Skin epidermis (tissue), 12 donors: ENCODE measurements around the gene PLD3.
A peak's percentile ranks its signal among the peaks of the same experiment; 100 is the strongest.

Source experiments
- H3K27ac ChIP-seq, 21 experiments: fragments of 200-600 bp; sonication (generic) in 11 of 21; one replicate each; pipeline ENCODE4 v1.5.0; 2020; ENCODE audit warnings: mild to moderate bottlenecking in 3 of 21, inconsistent platforms in 2 of 21, moderate library complexity in 2 of 21
- H3K4me3 ChIP-seq, 7 experiments: fragments of 200-600 bp; sonication (generic) in 2 of 7; one replicate each; pipeline ENCODE4 v1.5.0; 2020; ENCODE audit warnings: inconsistent platforms in 2 of 7, mild to moderate bottlenecking in 2 of 7, moderate library complexity in 1 of 7

Gene PLD3, protein sequence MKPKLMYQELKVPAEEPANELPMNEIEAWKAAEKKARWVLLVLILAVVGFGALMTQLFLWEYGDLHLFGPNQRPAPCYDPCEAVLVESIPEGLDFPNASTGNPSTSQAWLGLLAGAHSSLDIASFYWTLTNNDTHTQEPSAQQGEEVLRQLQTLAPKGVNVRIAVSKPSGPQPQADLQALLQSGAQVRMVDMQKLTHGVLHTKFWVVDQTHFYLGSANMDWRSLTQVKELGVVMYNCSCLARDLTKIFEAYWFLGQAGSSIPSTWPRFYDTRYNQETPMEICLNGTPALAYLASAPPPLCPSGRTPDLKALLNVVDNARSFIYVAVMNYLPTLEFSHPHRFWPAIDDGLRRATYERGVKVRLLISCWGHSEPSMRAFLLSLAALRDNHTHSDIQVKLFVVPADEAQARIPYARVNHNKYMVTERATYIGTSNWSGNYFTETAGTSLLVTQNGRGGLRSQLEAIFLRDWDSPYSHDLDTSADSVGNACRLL

DNA sequence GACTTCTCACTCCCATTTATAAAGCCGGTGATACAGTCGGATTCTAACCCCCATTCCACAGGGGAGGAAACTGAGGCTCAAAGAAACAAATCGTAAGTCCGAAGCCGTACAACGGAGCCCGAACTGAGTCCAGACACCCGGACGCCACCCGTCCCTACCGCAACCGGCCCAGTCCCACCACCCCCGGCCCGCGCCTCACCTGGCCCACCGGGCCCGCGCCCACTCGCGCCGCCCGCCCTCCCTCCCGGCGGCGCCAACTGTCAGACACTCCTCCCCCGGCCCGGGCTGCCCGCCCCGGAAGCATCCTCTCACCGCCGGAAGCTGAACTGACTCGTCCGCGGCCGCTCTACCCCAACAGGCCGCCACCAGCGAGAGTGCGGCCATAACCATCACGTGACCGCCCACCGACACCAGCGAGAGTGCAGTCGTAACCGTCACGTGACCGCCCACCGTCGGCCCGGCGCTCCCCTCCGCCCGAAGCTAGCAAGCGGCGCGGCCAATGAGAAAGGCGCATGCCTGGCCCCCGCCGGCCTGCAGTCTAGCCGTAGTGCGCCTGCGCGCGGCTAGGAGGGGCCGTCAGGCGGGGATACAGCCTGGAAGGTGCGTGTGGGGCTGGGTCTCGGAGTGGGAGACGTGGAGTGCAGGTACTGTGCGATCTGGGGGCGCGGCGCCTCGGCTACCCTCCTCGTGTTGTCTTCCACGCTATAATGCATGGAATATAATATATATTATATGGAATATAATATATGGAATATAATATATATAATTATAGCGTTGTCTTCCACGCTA lies at the start of gene PLD3, which contains the start of gene C19orf47:
Gene PLD3 (plus strand): TSS at position 571 of the 789 bp plus-strand sequence. CDS start 17,789 bp downstream, outside the sequence.
Gene C19orf47 (minus strand): TSS at position 273 of the 789 bp plus-strand sequence. CDS start 6,540 bp downstream, outside the sequence.
- H3K27ac ChIP-seq, result peak within 1 kb of the TSS; percentile 29 to 89 (median 78)
- peak within 1 kb of the TSS; percentile 52 to 84 (median 68) for H3K4me3 ChIP-seq

DNA sequence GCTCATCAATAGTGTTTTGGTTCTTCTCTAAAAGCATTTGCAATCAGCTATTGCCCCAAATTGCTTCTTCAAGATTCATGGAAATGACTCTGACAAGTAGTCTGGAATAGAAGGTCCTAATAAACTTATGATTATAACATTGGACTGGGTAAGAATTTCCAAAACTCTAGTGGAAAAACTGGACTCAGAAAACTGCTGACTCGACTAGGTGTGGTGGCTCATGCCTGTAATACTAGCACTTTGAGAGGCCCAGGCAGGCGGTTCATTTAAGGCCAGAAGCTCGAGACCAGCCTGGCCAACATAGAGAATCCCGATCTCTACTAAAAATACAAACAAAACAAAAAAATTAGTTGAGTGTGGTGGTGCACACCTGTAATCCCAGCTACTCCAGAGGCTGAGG lies 47.8 kb upstream of the PLD3 start:
- no peak overlapping the region for H3K4me3 ChIP-seq
- no peak overlapping the region for H3K27ac ChIP-seq

DNA sequence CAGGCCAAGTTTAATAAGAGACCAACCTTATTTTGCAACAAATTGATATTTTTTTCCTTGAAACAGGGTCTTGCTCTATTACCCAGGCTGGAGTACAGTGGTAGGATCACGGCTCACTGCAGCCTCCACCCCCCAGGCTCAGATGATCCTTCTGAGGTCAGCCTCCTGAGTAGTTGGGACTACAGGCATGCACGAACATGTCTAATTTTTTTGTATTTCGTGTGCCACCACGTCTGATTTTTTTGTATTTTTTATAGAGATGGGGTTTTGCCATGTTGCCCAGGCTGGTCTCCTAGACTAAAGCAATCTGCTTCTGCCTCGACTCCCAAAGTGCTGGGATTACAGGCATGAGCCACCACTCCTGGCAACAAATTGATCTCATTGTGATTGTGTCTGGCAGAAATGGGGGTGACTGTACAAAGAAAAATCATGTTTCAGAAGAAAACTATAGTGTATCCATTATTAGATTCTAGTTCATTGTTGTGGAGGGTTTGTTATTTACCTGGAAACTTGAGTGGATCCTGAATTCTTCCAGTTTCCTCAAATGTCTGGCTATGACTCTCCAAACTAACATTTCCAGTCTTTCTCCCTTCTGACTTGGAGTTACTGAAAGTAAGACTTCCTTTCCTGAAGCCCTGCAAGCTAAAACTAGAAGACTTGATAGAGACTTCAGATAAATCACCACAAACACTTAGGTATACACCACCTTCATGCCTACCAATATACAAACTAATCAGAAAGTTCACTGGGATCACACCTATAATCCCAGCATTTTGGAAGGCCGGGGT lies 46.1 kb upstream of the PLD3 start:
- Histone ChIP-seq H3K4me3 (no peak overlapping the region), H3K27ac (peak overlapping the region in 9 of 21 experiments; percentile 21 to 66 (median 45))

DNA sequence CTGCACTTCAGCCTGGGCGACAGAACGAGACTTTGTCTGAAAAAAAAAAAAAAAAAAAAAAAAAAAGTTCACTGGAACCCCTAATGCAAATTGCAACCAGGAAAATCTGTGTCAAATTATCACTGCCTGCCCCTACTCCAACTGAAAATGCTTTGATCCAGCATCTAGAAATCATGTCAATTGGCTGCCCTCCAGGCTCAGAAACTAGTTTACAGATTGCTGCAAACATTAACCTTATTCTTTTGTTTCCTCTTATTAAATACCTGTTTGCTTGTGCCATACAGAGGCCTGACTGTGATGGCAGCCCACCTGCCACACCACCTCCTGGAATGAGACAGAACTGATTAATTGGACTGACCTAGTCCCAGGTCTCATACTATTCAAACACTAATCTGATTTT lies 44.7 kb upstream of the PLD3 start:
- H3K4me3 ChIP-seq, result no peak overlapping the region
- peak overlapping the region in 4 of 21 experiments; percentile 17 to 65 (median 25) for H3K27ac ChIP-seq

DNA sequence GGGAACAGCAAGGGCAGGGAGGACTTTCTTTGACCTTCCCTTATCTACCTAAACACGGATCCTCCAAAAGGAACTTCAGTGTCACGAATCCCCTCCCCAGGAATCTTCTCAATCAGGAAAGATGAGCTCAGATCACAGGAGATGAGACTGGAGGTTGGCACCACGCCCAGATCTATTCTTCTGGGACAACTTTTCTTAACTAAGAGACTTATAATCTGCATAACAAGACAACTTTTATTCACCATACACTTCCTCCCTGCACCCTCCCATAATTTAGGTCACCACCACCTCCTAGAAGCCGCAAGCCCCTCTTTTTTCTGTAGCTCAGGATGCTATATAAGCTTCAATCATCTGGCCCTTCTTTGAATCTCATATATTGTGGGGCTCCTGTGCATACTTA lies 44.2 kb upstream of the PLD3 start:
- peak overlapping the region in 7 of 21 experiments; percentile 17 to 65 (median 27) for H3K27ac ChIP-seq

DNA sequence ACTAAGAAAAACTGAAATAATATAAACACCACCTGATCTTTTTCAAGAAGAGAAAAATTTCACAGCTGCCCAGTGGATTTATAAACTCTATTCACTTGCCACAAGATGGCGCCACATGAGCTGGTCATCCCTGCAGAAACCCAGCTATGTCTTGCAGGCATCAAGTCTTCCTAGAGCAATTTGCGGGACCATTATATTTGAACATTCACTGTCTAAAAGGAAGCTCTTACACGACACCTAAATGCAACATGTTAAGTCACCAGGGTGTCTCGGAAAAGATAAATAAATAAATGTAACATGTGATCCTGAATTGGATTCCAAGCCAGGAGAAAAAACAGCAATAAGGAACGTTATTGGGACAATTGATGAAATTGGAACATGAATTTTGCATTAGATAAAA lies 43.1 kb upstream of the PLD3 start:
- H3K27ac ChIP-seq, result no peak overlapping the region
- H3K4me3 ChIP-seq, result no peak overlapping the region

More for the DNA sequence above, 44.2 kb upstream of the PLD3 start:
- no peak overlapping the region for H3K4me3 ChIP-seq

DNA sequence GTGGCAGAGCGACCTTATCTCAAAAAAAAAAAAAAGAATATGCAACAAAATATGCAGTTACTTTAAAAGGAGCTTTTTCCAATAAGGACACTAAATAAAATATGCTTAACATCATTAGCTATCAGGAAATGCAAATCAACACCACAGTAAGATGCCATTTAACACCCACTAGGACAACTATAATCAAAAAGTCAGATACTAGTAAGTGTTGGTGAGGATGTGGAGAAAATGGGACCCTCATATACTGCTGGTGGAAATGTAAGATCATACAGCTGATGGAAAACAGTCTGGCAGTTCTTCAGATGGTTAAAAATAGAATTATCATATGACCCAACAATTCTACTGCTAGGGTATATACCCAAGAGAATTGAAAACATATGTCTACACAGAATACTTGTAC lies 38.8 kb upstream of the PLD3 start:
- H3K27ac ChIP-seq, result no peak overlapping the region
- no peak overlapping the region for H3K4me3 ChIP-seq

DNA sequence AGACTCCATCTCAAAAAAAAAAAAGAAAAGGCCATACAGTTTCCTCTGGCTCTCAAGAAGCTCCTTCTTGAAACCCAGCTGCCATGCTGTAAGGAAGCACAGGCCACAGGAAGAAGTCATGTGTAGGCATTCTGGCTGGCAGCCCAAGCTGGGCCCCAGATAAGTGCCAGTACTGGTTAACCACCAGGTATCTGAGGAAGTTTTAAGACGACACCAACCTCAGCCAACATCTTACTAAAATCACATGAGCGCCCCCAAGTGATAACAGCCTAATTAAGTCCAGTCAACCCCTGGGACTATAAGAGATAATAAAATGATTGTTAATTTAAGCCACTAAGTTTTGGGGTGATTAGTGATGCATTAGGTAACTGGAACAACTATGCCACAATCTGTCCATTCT lies 36.0 kb upstream of the PLD3 start:
- Histone ChIP-seq H3K27ac (no peak overlapping the region), H3K4me3 (no peak overlapping the region)

DNA sequence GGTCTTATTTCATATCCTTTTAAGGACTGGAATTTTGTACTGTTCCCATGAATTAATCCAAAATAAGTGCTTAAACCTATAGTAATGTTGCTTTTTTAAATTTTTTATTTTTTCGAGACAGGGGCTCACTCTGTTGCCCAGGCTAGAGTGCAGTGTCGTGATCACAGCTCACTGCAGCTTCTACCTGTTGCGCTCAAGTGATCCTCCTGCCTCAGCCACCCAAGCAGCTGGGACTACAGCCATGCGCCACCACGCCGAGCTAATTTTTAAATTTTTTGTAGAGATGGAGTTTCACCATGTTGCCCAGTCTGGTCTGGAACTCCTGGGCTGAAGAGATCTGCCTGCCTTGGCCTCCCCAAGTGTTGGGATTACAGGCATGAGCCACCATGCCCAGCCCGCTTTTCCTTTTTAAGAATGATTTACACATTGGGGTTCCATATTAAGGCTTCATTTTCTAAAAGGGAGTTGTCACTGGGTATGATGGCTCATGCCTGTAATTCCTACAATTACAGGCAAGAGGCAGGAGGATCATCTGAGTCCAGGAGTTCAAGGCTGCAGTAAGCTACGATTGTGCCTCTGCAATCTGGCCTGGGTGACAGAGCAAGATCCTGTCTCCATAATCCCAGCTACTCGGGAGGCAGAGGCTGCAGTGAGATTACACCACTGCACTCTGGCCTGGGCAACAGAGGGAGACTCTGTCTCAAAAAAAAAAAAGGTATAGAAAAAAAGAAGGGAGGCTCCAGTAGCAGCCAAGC lies 35.1 kb upstream of the PLD3 start:
- no peak overlapping the region for H3K27ac ChIP-seq
- no peak overlapping the region for H3K4me3 ChIP-seq

DNA sequence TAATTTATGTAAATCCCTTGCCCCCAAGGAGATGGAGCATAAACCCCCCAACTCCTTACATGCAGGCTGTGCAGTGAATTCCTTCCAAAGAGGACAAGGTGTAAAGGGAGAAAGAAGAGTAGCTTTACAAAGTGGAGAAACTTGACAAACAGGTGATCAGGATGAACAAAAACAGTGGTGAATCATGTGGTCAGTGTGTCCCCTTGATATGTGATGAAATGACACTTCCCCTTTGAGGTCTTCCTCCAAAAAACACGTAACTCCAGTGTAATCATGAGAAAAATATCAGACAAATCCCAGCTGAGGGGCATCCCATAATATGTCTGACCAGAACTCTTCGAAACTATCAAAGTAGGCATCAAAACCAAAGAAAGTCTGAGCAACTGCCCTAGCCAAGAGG lies 33.8 kb upstream of the PLD3 start:
- H3K27ac ChIP-seq, result no peak overlapping the region

DNA sequence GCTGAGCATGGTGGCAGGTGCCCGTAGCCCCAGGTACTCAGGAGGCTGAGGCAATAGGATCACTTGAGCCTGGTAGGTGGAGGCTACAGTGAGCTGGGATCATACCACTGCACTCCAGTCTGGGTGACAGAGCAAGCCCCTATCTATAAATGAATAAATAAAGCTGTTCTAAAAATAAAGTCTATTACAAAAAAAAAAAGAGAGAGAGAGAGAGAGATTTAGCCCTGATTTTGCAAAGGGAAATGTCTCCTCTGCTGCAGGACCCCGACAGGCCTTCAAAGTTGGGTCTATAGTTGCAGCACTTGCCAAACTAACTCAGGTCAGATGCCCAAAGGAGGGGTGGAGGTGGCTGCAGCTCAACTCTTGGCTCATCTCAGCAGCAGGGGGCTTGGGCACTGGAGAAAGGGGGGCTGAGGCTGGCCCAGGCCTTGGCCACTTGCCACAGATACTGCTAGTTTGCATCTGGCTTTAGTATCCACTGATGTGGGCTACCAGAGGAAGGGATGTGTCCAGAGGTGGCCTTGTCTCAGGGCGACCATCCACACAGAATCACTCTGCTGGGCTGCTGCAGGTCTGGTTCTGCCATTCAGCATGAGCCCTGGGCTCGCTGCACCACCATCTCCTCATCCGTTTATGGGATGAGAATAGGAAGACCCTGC lies 32.6 kb upstream of the PLD3 start:
- H3K27ac ChIP-seq, result no peak overlapping the region

More for the DNA sequence above, 33.8 kb upstream of the PLD3 start:
- H3K4me3 ChIP-seq, result no peak overlapping the region

DNA sequence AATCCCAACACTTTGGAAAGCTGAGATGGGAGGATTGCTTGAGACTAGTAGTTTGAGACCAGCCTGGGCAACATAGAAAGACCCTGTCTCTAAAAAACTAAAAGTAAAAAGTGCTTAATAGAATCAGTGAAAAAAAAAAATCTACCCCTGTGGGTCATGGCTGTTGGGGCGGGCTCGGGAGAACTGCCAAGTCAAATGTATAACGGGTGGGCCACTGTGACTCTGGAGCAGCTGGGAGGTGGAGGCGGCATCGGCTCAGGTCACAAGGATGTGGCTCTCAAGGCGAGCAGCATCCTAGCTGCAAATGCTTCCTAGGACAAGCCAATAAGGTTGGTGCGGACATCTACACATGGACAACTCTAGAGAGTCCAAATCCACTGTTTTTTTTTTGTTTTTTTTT lies 31.2 kb upstream of the PLD3 start:
- Histone ChIP-seq H3K27ac (no peak overlapping the region), H3K4me3 (no peak overlapping the region)

More for the DNA sequence above, 32.6 kb upstream of the PLD3 start:
- no peak overlapping the region for H3K4me3 ChIP-seq

DNA sequence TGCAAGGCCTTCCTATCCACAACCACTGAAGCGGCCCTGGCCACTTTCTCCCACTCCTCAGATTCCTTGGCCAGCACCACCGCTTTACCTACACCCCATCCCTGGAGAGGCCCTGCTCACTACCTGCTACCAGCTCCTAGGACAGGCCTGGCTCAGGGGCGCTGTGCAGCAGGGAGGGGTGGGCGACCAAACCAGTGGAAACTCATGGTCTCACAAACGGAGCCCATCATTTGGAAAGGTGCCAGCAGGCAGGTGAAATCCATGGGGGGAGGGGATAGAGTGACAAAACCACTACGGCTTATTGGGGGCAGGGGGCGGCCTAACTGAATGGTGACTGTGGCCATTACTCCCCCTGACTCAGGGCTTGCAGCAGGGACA lies 27.9 kb upstream of the PLD3 start:
- Histone ChIP-seq H3K27ac (no peak overlapping the region), H3K4me3 (no peak overlapping the region)

DNA sequence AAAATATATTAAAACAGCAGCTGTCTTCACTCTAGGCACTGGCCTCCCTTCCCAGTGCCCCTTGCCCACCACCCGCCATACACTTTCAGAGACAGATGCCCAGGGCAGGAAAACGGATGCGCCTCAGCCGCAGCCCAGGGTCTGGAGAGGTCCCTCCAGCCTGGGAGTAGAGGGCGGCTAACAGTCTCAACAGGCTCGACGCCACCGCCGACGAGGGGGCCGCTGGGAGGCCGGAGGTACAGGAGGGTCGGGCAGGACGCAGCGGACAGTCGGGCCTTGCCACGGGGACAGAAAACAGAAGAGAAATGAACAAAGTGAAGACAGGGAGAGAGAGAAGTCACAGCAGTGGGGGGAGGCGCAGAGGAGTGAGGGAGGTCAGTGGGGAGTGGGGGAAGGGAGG lies 27.4 kb upstream of the PLD3 start:
- Histone ChIP-seq H3K4me3 (no peak overlapping the region), H3K27ac (no peak overlapping the region)

DNA sequence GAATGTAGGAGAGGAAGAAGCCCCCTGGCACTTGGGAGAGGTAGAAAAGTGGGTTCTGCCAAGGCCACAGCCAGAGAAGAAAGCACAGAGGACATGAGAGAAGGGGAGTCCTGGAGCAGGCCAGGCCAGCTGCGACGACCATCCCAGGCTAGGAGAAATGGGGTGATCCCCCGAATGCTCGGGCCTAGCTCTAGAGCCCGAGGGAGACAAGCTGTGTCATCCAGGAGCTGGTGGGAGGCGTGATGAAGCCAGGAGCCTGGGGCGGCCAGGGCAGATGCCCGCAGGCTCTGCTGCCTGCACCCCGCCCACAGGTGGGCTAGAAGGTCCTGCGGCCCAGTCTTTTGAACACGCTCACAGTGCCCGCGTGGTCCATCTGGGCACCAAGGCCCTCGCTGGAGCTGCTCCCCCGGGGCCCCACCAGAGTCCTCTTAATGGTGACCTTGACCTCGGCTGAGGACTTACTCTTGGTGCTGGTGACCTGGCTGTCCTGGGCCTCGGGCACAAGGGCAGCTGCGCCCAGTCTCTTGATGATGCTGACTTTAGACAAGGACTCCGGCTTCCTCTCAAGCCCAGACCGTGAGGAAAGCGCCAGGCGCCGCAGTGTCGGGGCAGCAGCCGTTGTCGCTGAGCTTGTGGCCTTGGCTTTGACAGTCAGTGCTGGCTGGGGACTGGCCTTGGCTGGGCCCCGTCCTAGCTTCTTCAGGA lies 26.8 kb upstream of the PLD3 start:
- no peak overlapping the region for H3K4me3 ChIP-seq
- no peak overlapping the region for H3K27ac ChIP-seq

DNA sequence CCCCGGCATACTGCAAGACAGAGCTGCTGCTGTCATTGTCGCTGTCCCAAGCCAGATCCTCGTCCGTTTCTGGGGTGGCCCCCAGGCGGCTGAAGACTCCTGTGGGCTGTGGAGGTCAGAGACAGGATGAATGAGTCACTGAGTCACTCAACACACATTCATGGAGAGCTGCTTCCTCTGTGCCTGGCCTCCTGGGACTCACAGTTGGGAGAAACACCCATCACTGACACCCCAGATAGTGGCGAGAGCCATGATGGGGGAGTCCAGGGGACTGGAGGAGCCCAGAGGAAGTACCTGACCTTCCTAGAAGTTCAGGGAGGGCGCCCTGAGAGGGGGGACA lies 26.3 kb upstream of the PLD3 start:
- no peak overlapping the region for H3K4me3 ChIP-seq
- H3K27ac ChIP-seq, result no peak overlapping the region

DNA sequence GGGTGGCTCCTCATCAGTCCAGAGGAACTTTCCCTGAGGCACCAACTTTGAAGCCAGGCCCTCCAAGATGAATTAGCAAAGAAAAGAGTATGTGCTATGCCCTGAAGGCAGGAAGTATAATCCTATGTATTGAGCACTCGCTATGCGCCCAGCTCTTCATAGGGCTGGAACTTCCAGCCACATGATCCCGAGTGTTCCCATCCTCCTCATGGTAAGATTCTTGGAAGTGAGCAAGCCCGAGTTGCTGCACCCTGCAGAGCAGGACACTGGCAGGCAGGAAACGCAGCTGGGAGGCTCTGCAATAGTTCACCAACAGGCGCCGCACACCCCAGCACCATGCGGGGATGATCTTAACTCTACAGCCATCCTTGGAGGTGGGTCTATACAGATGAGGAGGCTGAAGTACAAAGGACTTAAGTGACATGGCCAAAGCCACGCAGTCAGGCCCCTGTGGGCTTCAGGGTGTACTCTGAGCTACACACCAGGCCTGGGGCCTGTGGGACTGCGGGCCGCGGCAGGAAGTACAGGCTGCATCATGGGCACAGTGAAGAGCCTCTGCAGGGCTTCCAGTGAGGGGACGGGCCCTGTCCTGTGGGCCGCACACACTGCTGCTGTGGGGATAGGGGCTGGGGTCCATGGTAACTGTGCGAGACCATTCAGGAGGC lies 25.4 kb upstream of the PLD3 start:
- Histone ChIP-seq H3K27ac (peak overlapping the region in 6 of 21 experiments; percentile 8 to 80 (median 60)), H3K4me3 (no peak overlapping the region)

DNA sequence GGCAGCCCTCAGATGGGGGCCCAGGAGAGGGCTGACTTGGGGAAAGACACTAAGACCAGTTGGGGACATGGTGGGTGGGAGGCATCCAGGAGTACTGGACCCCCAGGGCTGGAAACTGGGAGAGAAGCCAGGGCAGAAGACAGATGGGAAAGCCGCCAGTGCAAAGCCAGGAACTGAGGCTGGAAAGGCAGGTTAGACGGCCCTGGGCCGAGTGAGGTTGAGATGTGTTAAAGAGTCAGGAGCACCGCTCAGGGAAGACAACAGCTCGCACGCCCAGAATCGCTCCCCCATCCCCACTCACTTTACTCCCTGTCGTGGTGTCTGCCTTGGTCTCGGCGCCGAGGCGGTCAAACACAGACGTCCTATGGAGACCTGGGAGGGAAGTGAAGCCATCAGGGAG lies 24.8 kb upstream of the PLD3 start:
- H3K27ac ChIP-seq, result peak overlapping the region in 9 of 21 experiments; percentile 19 to 80 (median 58)
- no peak overlapping the region for H3K4me3 ChIP-seq
